ENCODE results near the gene ZNF277.

The ZNF277 gene

DNA sequence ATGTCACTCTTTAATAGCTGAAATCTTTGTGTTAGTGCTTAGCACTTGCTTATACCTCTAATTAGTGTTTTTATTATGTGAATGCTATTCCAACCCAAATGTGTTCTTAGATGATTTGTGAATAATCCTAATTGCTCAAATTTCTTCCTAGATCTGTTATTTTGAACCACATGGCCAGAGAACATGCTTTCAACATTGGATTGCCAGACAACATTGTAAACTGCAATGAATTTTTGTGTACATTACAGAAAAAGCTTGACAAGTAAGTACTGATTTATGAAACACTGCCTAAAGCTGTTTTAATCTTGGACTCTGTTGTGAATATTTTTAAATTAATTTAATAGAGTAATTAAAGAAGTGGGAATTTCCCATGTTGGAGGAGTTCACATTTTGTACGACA is 121.1 kb downstream of the ZNF277 start:
- Histone ChIP-seq H3K27me3 (replicated peaks in 2 of 5; ENCODE audit: control insufficient read depth in 4 of 5, insufficient read depth in 5 of 5, low read length in 4 of 5) (no peaks in the 10 kb centered on the region), H3K4me1 (ENCODE audit: control extremely low read depth in 1 of 4, control insufficient read depth in 4 of 4, insufficient read depth in 4 of 4, low read length in 3 of 4) (no peaks in the 10 kb centered on the region), H3K9me3 (ENCODE audit: control extremely low read depth in 1 of 5, control insufficient read depth in 4 of 5, insufficient read depth in 2 of 5, low read depth in 1 of 5, low read length in 4 of 5) (peaks cover 0 to 4% (median 2%) of the 10 kb centered on the region in 5 experiments), H3K27ac (ENCODE audit: insufficient read depth in 1 of 2, low read depth in 1 of 2, low read length in 2 of 2, poor library complexity in 1 of 2, severe bottlenecking in 2 of 2) (no peak overlapping the region), H3K4me3 (ENCODE audit: control insufficient read depth in 1 of 7, extremely low read depth in 1 of 7, insufficient read depth in 4 of 7, low read depth in 2 of 7, low read length in 6 of 7) (no peak overlapping the region), H3K36me3 (ENCODE audit: control insufficient read depth in 4 of 4, insufficient read depth in 4 of 4, low read length in 3 of 4) (peaks cover 2 to 42% (median 16%) of the 10 kb centered on the region in 4 experiments)
- ChIA-PET CTCF (no interaction called here), POLR2A (no interaction called here)
- DNase-seq: no peak
- WGBS (ENCODE audit: insufficient coverage): no CpG with 5 or more reads among the region's 1 CpG

DNA sequence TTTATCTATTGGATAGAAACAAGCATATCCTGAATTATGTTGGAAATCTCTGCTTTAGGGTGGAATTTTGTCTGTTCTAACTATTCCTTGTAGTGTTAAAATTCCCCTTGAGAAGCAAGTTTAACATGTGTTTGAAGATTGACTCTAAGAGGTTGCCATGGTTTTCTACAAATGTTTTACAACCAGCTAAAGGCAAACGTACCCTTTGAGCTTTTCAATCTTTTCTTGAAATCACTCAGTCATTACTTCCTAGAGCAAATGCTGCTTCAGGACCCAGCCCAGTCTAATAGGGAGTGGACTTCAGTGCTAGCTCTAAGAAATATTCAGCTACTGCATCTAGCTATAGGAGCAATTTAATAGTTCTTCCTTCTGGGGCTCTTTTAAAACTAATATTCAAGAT is 125.0 kb downstream of the ZNF277 start:
- WGBS (ENCODE audit: insufficient coverage): 86% methylated on average over 1 of the region's 1 CpG
- POLR2A ChIA-PET: no interaction called here
- DNase-seq: no peak
- no peaks in the 10 kb centered on the region for H3K9me3 ChIP-seq (ENCODE audit: control extremely low read depth in 1 of 5, control insufficient read depth in 4 of 5, insufficient read depth in 2 of 5, low read depth in 1 of 5, low read length in 4 of 5)
- no peaks in the 10 kb centered on the region for H3K4me1 ChIP-seq (ENCODE audit: control extremely low read depth in 1 of 4, control insufficient read depth in 4 of 4, insufficient read depth in 4 of 4, low read length in 3 of 4)
- H3K27me3 ChIP-seq (replicated peaks in 2 of 5; ENCODE audit: control insufficient read depth in 4 of 5, insufficient read depth in 5 of 5, low read length in 4 of 5): no peaks in the 10 kb centered on the region
- no peak overlapping the region for H3K27ac ChIP-seq (ENCODE audit: insufficient read depth in 1 of 2, low read depth in 1 of 2, low read length in 2 of 2, poor library complexity in 1 of 2, severe bottlenecking in 2 of 2)
- H3K36me3 ChIP-seq (ENCODE audit: control insufficient read depth in 4 of 4, insufficient read depth in 4 of 4, low read length in 3 of 4): peaks cover 0 to 16% (median 6%) of the 10 kb centered on the region in 4 experiments
- CTCF ChIA-PET: interaction anchor here (0.6 to 0.9 kb wide), 2 partner anchors 19 to 43 kb away, joined by 3 read pairs; no protein-coding TSS in a partner anchor
- no peak overlapping the region for H3K4me3 ChIP-seq (ENCODE audit: control insufficient read depth in 1 of 7, extremely low read depth in 1 of 7, insufficient read depth in 4 of 7, low read depth in 2 of 7, low read length in 6 of 7)

DNA sequence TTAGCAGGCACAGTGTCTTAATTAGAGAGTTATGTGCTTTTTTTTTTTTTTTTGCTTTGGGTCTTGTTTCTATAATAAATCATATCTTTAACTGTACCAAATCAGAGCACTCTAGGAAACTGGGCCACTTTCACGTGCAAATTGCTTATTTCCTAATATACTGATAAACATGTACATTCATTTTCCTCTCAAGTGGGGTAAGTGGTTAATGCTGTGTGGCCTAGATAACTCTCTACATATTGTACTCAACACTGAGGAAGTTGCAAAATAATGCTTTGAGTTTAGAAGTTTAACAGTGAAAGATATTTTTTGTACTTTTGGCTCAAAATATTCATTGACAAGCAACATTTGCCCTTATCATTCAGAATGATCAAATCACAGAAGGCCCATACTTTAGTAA is 127.9 kb downstream of the ZNF277 start:
- H3K27ac ChIP-seq (ENCODE audit: insufficient read depth in 1 of 2, low read depth in 1 of 2, low read length in 2 of 2, poor library complexity in 1 of 2, severe bottlenecking in 2 of 2): no peak overlapping the region
- H3K4me3 ChIP-seq (ENCODE audit: control insufficient read depth in 1 of 7, extremely low read depth in 1 of 7, insufficient read depth in 4 of 7, low read depth in 2 of 7, low read length in 6 of 7): no peak overlapping the region
- ChIA-PET POLR2A (no interaction called here), CTCF (no interaction called here)
- H3K36me3 ChIP-seq (ENCODE audit: control insufficient read depth in 4 of 4, insufficient read depth in 4 of 4, low read length in 3 of 4): peaks cover 0 to 11% (median 6%) of the 10 kb centered on the region in 4 experiments
- H3K9me3 ChIP-seq (ENCODE audit: control extremely low read depth in 1 of 5, control insufficient read depth in 4 of 5, insufficient read depth in 2 of 5, low read depth in 1 of 5, low read length in 4 of 5): no peaks in the 10 kb centered on the region
- no peaks in the 10 kb centered on the region for H3K27me3 ChIP-seq (replicated peaks in 2 of 5; ENCODE audit: control insufficient read depth in 4 of 5, insufficient read depth in 5 of 5, low read length in 4 of 5)
- DNase-seq: peak; percentile 34 to 81 (median 65)
- H3K4me1 ChIP-seq (ENCODE audit: control extremely low read depth in 1 of 4, control insufficient read depth in 4 of 4, insufficient read depth in 4 of 4, low read length in 3 of 4): no peaks in the 10 kb centered on the region
- WGBS (ENCODE audit: insufficient coverage): no CpG with 5 or more reads among the region's 1 CpG

DNA sequence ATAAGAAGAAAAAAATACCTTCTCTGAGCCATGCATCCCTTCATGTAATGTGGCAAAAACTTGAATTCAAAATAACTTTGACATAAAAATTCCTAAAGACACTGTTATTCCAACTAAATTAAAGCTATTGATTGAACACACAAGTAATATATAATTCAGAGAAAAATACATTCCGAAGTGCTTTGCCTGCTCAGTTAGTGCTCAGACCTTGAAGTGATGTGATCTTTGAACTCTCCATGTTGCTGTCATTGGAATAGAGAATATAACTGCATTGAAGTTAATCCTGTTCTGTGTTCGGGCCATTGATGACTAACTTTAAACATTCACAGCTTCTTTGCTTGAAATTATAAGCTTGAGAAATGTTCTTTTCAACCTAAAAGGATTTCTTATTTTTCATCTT is 129.8 kb downstream of the ZNF277 start:
- CTCF ChIA-PET: no interaction called here
- no peak for DNase-seq
- no peaks in the 10 kb centered on the region for H3K27me3 ChIP-seq (replicated peaks in 2 of 5; ENCODE audit: control insufficient read depth in 4 of 5, insufficient read depth in 5 of 5, low read length in 4 of 5)
- no peaks in the 10 kb centered on the region for H3K4me1 ChIP-seq (ENCODE audit: control extremely low read depth in 1 of 4, control insufficient read depth in 4 of 4, insufficient read depth in 4 of 4, low read length in 3 of 4)
- H3K4me3 ChIP-seq (ENCODE audit: control insufficient read depth in 1 of 7, extremely low read depth in 1 of 7, insufficient read depth in 4 of 7, low read depth in 2 of 7, low read length in 6 of 7): no peak overlapping the region
- POLR2A ChIA-PET: no interaction called here
- H3K27ac ChIP-seq (ENCODE audit: insufficient read depth in 1 of 2, low read depth in 1 of 2, low read length in 2 of 2, poor library complexity in 1 of 2, severe bottlenecking in 2 of 2): no peak overlapping the region
- 100% methylated on average over 1 of the region's 2 CpGs for WGBS (ENCODE audit: insufficient coverage)
- peaks cover 3 to 11% (median 6%) of the 10 kb centered on the region in 4 experiments for H3K36me3 ChIP-seq (ENCODE audit: control insufficient read depth in 4 of 4, insufficient read depth in 4 of 4, low read length in 3 of 4)
- no peaks in the 10 kb centered on the region for H3K9me3 ChIP-seq (ENCODE audit: control extremely low read depth in 1 of 5, control insufficient read depth in 4 of 5, insufficient read depth in 2 of 5, low read depth in 1 of 5, low read length in 4 of 5)

DNA sequence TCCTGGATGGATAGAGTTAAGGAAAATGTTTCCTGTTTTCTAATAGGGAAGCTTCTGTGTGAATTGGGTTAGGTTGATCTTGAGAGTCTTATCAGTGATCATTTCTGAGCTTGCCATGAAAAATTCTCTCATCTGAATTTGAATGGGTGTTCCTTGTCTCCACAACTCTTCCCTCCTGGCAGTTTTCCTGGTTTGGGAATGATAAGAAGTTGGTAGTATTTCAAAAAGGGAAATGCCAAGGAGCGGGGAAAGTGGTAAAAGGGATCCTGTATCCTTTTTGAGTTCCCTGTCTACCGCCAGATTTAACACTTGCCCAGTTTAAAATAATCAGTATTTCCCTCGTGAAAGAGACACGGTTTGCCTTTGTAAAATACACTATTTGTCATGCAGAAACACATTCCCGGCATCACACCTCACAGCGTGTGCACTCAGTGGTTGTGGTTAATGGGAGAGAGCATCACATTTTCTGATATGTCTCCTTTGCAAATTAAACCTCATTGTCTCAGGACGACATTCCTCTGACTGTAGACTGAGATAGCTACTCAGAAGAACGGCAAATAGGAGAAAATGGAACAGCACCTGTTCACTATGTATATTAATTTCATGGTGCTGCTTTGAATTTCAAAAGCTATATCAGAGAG is 130.6 kb downstream of the ZNF277 start:
- Histone ChIP-seq H3K27me3 (replicated peaks in 2 of 5; ENCODE audit: control insufficient read depth in 4 of 5, insufficient read depth in 5 of 5, low read length in 4 of 5) (no peaks in the 10 kb centered on the region), H3K36me3 (ENCODE audit: control insufficient read depth in 4 of 4, insufficient read depth in 4 of 4, low read length in 3 of 4) (peaks cover 5 to 14% (median 10%) of the 10 kb centered on the region in 4 experiments), H3K4me3 (ENCODE audit: control insufficient read depth in 1 of 7, extremely low read depth in 1 of 7, insufficient read depth in 4 of 7, low read depth in 2 of 7, low read length in 6 of 7) (no peak overlapping the region), H3K4me1 (ENCODE audit: control extremely low read depth in 1 of 4, control insufficient read depth in 4 of 4, insufficient read depth in 4 of 4, low read length in 3 of 4) (no peaks in the 10 kb centered on the region), H3K9me3 (ENCODE audit: control extremely low read depth in 1 of 5, control insufficient read depth in 4 of 5, insufficient read depth in 2 of 5, low read depth in 1 of 5, low read length in 4 of 5) (no peaks in the 10 kb centered on the region), H3K27ac (ENCODE audit: insufficient read depth in 1 of 2, low read depth in 1 of 2, low read length in 2 of 2, poor library complexity in 1 of 2, severe bottlenecking in 2 of 2) (no peak overlapping the region)
- ChIA-PET POLR2A (no interaction called here), CTCF (no interaction called here)
- 100% methylated on average over 6 of the region's 8 CpGs for WGBS (ENCODE audit: insufficient coverage)
- DNase-seq: no peak

DNA sequence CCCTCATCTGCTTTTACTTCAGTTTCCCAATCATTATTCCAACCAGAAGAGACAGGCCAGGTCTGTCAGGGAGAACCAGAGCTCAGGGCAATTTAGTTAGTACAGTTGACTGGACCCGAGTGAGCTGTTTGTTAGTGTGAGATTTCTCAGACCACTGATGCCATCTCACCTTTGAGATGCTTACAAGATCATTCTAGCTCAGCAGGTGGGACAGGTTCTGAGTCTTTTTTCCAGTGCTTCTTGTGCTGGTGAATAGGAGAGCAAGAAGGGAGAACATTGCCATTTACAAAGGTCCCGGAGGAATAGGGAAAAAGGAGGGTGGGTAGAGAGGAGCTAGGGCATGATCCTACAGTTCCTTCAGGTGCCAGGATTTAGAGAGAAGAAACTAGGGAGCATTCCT is 131.4 kb downstream of the ZNF277 start:
- Histone ChIP-seq H3K27me3 (replicated peaks in 2 of 5; ENCODE audit: control insufficient read depth in 4 of 5, insufficient read depth in 5 of 5, low read length in 4 of 5) (no peaks in the 10 kb centered on the region), H3K4me3 (ENCODE audit: control insufficient read depth in 1 of 7, extremely low read depth in 1 of 7, insufficient read depth in 4 of 7, low read depth in 2 of 7, low read length in 6 of 7) (no peak overlapping the region), H3K4me1 (ENCODE audit: control extremely low read depth in 1 of 4, control insufficient read depth in 4 of 4, insufficient read depth in 4 of 4, low read length in 3 of 4) (no peaks in the 10 kb centered on the region), H3K9me3 (ENCODE audit: control extremely low read depth in 1 of 5, control insufficient read depth in 4 of 5, insufficient read depth in 2 of 5, low read depth in 1 of 5, low read length in 4 of 5) (no peaks in the 10 kb centered on the region), H3K36me3 (ENCODE audit: control insufficient read depth in 4 of 4, insufficient read depth in 4 of 4, low read length in 3 of 4) (peaks cover 5 to 22% (median 14%) of the 10 kb centered on the region in 4 experiments), H3K27ac (ENCODE audit: insufficient read depth in 1 of 2, low read depth in 1 of 2, low read length in 2 of 2, poor library complexity in 1 of 2, severe bottlenecking in 2 of 2) (no peak overlapping the region)
- 96% methylated on average over 2 of the region's 2 CpGs for WGBS (ENCODE audit: insufficient coverage)
- no peak for DNase-seq
- CTCF ChIA-PET: interaction anchor here (0.6 kb wide), 1 partner anchor 13 kb away, joined by 3 read pairs; no protein-coding TSS in a partner anchor
- POLR2A ChIA-PET: no interaction called here

DNA sequence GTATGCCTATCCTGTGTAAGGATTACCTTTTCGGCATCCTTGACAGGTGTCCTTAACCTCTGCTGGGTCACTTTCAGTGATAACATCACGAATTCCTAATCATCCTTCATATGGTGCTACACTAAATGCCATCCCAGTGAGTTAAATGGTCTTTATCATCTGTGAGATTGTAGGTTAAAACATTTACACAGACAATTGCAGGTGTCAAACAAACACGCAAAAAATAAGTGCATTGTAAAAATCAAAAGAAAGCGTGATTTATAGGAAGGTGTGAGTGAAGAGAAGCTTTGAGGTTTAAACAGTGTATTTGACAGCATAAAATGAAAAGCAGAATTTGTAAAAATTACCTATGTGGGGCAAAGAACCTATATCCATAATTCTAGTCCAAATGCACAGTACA is 132.3 kb downstream of the ZNF277 start:
- WGBS (ENCODE audit: insufficient coverage): 100% methylated on average over 3 of the region's 4 CpGs
- H3K9me3 ChIP-seq (ENCODE audit: control extremely low read depth in 1 of 5, control insufficient read depth in 4 of 5, insufficient read depth in 2 of 5, low read depth in 1 of 5, low read length in 4 of 5): peaks cover 0 to 2% (median 0%) of the 10 kb centered on the region in 5 experiments
- H3K27me3 ChIP-seq (replicated peaks in 2 of 5; ENCODE audit: control insufficient read depth in 4 of 5, insufficient read depth in 5 of 5, low read length in 4 of 5): no peaks in the 10 kb centered on the region
- no peak overlapping the region for H3K27ac ChIP-seq (ENCODE audit: insufficient read depth in 1 of 2, low read depth in 1 of 2, low read length in 2 of 2, poor library complexity in 1 of 2, severe bottlenecking in 2 of 2)
- H3K36me3 ChIP-seq (ENCODE audit: control insufficient read depth in 4 of 4, insufficient read depth in 4 of 4, low read length in 3 of 4): peaks cover 5 to 30% (median 21%) of the 10 kb centered on the region in 4 experiments
- CTCF ChIA-PET: interaction anchor here (0.6 kb wide), 1 partner anchor 12 kb away, joined by 3 read pairs; no protein-coding TSS in a partner anchor
- no peaks in the 10 kb centered on the region for H3K4me1 ChIP-seq (ENCODE audit: control extremely low read depth in 1 of 4, control insufficient read depth in 4 of 4, insufficient read depth in 4 of 4, low read length in 3 of 4)
- no peak overlapping the region for H3K4me3 ChIP-seq (ENCODE audit: control insufficient read depth in 1 of 7, extremely low read depth in 1 of 7, insufficient read depth in 4 of 7, low read depth in 2 of 7, low read length in 6 of 7)
- POLR2A ChIA-PET: interaction anchor here (1.0 kb wide), 1 partner anchor 19 kb away, joined by 3 read pairs; no protein-coding TSS in a partner anchor
- DNase-seq: no peak

All from common myeloid progenitor, CD34-positive (primary cell).